Femur (tissue), 1 donor: ENCODE measurements around the gene ASTN1.

ENCODE experiments used
- DNase-seq: peaks from one replicate; pipeline ENCODE4 v3.0.0-alpha.2; 2017

Gene ASTN1

GRCh38 chr1:177164380-177165068, at the start of gene ASTN1:
Gene ASTN1 (minus strand): TSS chr1:177164712. CDS start chr1:177164676, 36 bp downstream.
- no peak for DNase-seq

GRCh38 chr1:177211231-177211630, 46.7 kb upstream of the ASTN1 start:
- DNase-seq: no peak

- DNase-seq: no peak
These were observed 45.6 kb upstream of the ASTN1 start for GRCh38 chr1:177210071-177210470.

GRCh38 chr1:177209357-177209756, 44.8 kb upstream of the ASTN1 start:
- peak; percentile 63 for DNase-seq

- DNase-seq: no peak
These were observed 44.4 kb upstream of the ASTN1 start for GRCh38 chr1:177208920-177209319.

- no peak for DNase-seq
These were observed 42.4 kb upstream of the ASTN1 start for GRCh38 chr1:177206831-177207355.

GRCh38 chr1:177200290-177200689, 35.8 kb upstream of the ASTN1 start:
- no peak for DNase-seq

GRCh38 chr1:177198243-177198642, 33.7 kb upstream of the ASTN1 start:
- no peak for DNase-seq

GRCh38 chr1:177190308-177190970, 25.9 kb upstream of the ASTN1 start:
- no peak for DNase-seq

GRCh38 chr1:177186639-177187038, 22.1 kb upstream of the ASTN1 start:
- DNase-seq: no peak

- DNase-seq: no peak
These were observed 20.7 kb upstream of the ASTN1 start for GRCh38 chr1:177185209-177185608.

GRCh38 chr1:177183836-177184235, 19.3 kb upstream of the ASTN1 start:
- no peak for DNase-seq

- peak; percentile 70 for DNase-seq
These were observed 17.2 kb upstream of the ASTN1 start for GRCh38 chr1:177181631-177182291.

GRCh38 chr1:177181280-177181630, 16.7 kb upstream of the ASTN1 start:
- no peak for DNase-seq

- DNase-seq: no peak
These were observed 10.6 kb upstream of the ASTN1 start for GRCh38 chr1:177174921-177175634.

- no peak for DNase-seq
These were observed 9.5 kb upstream of the ASTN1 start for GRCh38 chr1:177173976-177174375.

- no peak for DNase-seq
These were observed 8.4 kb upstream of the ASTN1 start for GRCh38 chr1:177172866-177173265.

- no peak for DNase-seq
These were observed 7.8 kb upstream of the ASTN1 start for GRCh38 chr1:177172272-177172671.

GRCh38 chr1:177171536-177172123, 7.1 kb upstream of the ASTN1 start:
- no peak for DNase-seq

GRCh38 chr1:177170756-177171535, 6.4 kb upstream of the ASTN1 start, which contains the start of gene BRINP2:
Gene BRINP2 (plus strand): TSS chr1:177170958. CDS start chr1:177229877, 58,919 bp downstream.
- DNase-seq: peak; percentile 74

GRCh38 chr1:177165069-177165439, 542 bp upstream of the ASTN1 start:
- no peak for DNase-seq

- DNase-seq: no peak
These were observed 600 bp downstream of the ASTN1 start for GRCh38 chr1:177163844-177164379.
